Activated CD4-positive, CD25-positive, alpha-beta regulatory T cell treated with anti-CD3 and anti-CD28 coated beads, Interleukin-2, amount 50 U/mL, for 24 hours (primary cell): Measurements from ENCODE around the gene DSCAML1.
A peak's percentile ranks its signal among the peaks of the same experiment; 100 is the strongest.
"Not testable (repeated sequence)": the region's sequence is repeated elsewhere in the genome, so short reads cannot be mapped to it uniquely, and the experiment has no call there.

Experiments
- ATAC-seq, 2 donors: fragments of 150-1000 bp; cut with Tn5 transposase; one replicate each; pipeline ENCODE4 v1.10.0; 2021; ENCODE audit warnings: mild to moderate bottlenecking in 1 of 2, moderate library complexity in 1 of 2

The DSCAML1 gene

DNA sequence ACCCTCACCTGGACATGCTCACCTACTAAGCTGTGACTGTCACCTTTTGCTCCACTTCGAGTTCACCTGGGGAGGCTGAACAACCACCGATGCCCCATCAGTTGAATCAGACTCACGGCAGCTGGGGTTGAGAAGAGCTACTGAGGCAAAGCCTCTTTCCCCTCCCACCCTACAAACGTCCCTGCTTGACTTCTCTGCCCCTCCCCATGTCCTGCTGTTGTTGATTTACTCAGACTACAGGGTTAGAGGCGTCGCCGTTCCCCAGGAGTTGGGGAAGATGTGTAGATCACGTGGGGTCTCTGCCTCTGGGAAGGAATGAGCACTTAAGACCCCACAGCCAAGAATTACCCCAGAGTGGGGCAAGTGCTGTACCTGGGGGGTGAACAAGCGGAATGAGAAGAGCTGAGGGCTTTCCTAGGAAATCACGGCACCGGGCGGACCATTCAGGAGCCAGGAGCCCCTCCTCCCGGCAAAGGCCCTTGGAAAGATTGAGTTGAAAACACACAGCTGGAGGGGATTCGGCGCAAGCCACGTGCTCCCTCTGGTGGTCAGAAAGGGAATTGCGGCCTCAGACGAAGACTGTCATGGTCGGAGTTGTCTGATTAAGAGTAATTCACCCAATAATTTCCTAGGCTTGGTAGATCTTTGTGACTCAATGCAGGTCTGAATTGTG lies 20.5 kb upstream of the DSCAML1 start:
- peak; percentile 49 to 50 for ATAC-seq

DNA sequence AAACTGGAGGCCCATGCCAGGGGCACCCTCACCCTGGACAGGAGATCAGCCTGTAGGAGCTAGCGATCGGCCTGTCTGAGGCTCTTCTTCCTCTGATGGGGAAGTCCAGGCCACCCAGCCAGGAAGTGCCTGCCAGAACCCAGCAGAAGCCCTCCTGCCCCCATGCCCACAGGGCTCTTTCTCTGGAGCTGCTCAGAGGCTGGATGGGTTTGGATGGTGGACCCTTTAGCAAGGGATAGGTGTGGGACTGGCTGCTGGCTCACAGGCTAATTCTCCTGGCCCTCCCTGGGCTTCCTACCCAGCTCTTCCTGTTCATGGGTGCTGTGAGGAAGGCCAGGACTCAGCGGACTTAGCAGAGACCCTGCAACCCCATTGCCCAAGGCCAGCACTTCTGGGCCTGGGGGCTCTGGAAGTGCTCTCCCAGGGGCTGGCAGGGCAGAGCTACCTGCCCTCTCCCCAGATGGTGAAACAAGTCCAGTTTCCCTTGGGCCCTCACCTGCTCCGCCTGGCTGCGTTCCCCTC lies 19.9 kb upstream of the DSCAML1 start:
- ATAC-seq: no peak

- no peak for ATAC-seq
Measured at GRCh38 chr11:117816151-117816741, 19.2 kb upstream of the DSCAML1 start.

- peak; percentile 73 to 79 for ATAC-seq
Measured at GRCh38 chr11:117815262-117815803, 18.3 kb upstream of the DSCAML1 start.

GRCh38 chr11:117814766-117815261 lies 17.8 kb upstream of the DSCAML1 start:
- peak; percentile 22 to 29 for ATAC-seq

DNA sequence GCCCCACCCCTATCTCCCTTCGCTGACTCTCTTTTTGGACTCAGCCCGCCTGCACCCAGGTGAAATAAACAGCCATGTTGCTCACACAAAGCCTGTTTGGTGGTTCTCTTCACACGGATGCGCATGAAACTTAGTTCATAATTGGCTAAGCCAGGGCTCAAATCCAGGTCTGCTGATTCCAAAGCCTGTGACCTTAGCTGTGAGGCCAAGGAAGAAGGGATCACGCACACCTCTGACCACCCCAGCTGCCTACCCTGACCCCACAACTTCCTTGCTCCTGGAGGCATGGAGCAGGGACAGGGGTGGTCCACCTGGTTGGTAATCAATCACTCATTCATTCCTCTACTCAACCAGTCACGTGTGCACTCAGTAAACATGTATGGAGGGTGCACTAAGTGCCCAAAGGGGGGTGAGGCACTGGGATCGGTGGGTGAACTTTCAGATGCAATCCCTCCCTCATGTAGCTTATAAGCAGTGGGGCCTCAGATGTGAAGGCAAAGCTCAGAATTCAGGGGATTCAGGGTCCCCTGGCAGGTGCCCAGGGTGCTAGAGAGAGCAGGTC lies 17.3 kb upstream of the DSCAML1 start:
- no peak for ATAC-seq

DNA sequence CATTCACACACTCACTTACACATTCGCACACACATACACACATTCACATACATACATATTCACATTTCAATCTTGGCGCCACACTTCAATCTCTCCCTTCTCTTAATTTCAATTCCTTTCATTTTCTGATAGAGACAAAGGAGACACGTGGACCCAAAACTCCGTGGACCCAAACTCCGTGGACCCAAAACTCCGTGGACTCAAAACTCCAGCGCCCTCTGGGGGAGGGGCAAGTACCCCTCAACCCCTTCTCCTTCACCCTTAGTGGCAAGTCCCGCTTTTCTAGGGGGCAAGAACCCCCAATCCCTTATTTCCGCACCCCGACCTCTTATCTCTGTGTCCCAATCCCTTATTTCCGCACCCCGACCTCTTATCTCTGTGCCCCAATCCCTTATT lies 13.0 kb upstream of the DSCAML1 start:
- ATAC-seq: not testable (repeated sequence)

DNA sequence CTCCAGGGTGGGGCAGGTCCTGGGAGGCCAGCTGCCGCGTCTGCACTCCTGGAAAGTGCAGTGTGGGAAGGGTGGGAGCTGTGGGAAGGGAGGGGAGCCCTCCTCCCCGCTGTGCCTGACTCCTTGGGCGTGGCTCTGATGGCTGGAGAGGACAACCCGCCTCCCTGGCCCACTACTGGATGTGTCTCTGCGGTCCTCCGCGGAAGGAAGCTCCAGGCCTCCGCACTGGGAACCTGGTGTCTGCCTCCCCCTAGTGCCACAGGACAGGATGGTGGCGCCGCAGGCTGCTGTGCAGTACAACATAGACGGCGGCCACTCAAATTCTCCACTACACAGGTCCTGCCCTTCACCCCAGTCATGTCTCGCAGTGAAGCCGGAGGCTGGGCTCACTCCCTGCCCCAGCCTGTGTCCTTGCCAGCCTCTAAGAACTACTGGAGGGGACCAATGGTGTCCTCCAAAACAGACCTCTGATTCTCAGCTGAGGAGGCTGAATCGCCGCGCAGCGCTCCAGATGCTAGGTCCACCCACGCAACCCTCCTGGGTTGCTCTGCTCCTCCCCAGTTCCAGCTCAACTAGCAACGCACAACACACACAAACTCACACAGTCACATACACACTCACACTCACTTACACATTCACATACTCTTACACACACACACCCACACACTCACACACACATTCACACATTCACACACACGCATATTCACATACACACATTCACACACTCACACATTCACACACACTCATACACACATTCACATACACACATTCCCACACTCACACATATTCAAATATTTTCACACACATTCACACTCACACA lies 12.4 kb upstream of the DSCAML1 start:
- peak; percentile 76 to 84 for ATAC-seq

GRCh38 chr11:117808784-117809183 lies 11.8 kb upstream of the DSCAML1 start:
- ATAC-seq: no peak

DNA sequence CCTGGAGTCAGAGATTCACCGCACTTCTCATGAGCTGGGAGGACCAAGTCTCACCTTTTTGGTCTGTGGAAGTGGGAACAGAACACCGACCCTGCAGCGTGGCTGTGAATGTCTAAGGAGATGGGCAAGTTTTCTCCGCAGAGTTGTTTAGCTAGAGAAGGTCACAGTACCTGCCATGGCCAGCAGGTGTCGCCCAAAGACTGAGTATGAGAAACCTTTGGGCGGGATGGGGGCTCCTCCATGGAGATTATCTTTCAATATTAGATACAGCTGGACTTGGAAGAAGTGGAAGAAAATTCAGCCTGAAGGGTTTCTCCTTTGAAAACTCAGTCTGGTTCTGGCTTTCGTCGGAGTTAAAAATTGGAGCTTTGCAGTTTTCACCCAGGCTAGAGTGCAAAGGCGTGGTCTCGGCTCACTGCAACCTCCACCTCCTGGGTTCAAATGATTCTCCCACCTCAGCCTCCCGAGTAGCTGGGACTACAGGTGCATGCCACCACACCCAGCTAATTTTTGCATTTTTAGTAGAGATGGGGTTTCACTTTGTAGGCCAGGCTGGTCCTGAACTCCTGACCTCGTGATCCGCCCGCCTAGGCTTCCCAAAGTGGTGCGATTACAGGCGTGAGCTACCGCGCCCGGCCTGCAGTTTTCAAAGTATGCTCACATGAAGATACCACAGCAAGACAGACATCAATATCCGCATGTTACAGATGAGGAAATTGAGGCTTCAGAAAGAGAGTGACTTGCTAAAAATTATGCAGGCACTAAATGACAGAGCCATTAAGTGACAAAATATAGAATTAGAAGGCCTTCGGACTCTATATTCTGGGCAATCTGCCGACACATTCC lies 10.7 kb upstream of the DSCAML1 start:
- ATAC-seq: peak; percentile 48 to 54

DNA sequence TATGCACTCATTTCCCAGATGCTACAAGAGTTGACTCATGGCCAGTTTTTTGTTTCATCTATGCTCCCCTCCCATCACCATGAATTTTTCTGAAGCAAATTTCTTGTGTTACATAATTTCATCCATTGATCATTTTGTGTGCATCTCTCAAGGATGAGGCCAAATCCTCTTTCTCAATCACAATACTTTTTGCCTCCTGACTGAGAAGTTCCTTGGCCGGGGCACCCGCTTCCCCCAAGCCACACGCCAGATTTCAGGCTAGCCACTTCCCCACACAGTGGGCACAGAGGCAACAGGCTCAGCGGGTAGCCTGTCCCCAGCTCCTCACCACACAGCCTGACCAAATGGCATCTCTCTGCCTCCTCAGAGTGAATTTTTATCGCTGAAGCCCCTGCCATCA lies 9.8 kb upstream of the DSCAML1 start:
- no peak for ATAC-seq

- no peak for ATAC-seq
Measured at GRCh38 chr11:117805045-117805444, 8.0 kb upstream of the DSCAML1 start.

GRCh38 chr11:117803896-117804295 lies 6.9 kb upstream of the DSCAML1 start:
- no peak for ATAC-seq

GRCh38 chr11:117799634-117800033 lies 2.6 kb upstream of the DSCAML1 start:
- ATAC-seq: no peak

DNA sequence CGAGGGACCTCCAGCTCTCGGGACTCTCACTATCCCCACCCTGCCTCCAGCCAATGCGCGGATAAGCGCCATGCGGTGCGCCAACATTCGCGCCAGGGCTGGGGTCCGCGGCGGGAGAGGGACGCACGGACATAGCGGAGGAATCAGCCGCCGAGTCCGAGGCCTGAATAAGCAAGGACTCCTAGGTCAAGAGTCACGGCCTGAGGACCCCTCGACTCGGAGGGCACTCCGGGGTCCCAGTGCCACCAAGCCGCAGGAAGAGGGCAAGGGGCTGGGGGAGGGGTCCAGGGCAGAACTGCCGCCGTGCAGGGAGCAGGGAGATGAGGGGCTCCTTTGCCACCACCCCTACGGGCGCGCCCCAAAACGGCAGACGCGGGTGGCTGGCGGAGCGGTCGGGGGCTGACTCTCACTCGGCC lies 552 bp downstream of the DSCAML1 start:
- no peak for ATAC-seq

- ATAC-seq: no peak
Measured at GRCh38 chr11:117795638-117796455, 1.2 kb downstream of the DSCAML1 start.

- ATAC-seq: no peak
Measured at GRCh38 chr11:117794772-117795629, 2.0 kb downstream of the DSCAML1 start.

DNA sequence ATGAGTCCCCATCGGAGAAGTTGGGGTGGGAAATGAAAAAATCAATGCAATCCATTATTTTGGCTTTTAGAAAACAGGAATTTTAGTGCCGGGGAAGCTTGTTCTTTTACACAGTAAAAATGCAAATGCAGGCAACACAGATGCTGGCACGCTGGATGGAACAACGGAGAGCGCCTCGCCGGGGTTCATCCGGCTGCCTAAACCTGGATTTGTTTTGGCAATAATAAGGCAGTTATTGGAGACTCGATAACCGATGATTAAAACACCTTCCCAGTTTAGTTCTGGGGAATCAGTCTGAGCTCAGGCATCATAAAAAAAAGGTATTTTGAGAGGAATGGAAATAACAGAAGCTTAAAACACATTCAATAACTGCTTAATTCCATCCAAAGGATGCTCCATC lies 2.9 kb downstream of the DSCAML1 start:
- ATAC-seq: no peak

GRCh38 chr11:117793583-117793982 lies 3.4 kb downstream of the DSCAML1 start:
- no peak for ATAC-seq

DNA sequence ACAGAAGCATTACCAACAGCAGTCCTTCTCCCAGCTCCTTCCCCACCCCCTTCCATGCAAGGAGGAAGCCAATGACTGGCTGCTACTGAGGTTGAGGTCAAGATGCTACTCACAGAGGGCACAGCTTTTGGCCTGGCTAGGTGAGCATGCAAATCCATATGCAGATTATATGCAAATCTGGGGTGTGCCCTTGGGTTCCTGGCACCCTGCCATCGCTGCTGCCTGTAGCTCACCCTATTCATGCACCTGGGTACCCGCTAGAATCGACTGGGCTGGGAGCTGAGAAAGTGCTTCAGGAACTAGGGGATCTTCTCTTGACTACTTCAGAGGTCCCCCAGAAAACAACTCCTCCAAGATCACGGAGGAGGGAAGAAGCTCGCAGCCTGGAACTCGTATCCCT lies 4.0 kb downstream of the DSCAML1 start:
- ATAC-seq: no peak
